Osteoblast (primary cell): ENCODE results near the gene COL25A1. TPM values are rescaled to one million over a fixed set of nuclear protein-coding genes. Genes with fewer than 3 reads are reported as not detected.

Experiments used
- DNase-seq: peaks from one replicate; pipeline ENCODE4 v3.0.0; 2011; ENCODE audit warnings: low spot score, mixed read lengths; ENCODE audit not compliant: insufficient read length; ENCODE audit errors: missing footprints
- H2AFZ ChIP-seq: 2 replicates; pipeline ENCODE4 v1.6.0; 2011; ENCODE audit warnings: mild to moderate bottlenecking, low read length
- H3K27ac ChIP-seq: 2 replicates; pipeline ENCODE4 v1.5.1; 2011; ENCODE audit warnings: mild to moderate bottlenecking, low read depth, low read length, moderate library complexity
- H3K27me3 ChIP-seq: 2 replicates; pipeline ENCODE4 v1.6.0; 2012; ENCODE audit warnings: mild to moderate bottlenecking, control low read depth, inconsistent platforms, low read length, moderate library complexity; ENCODE audit not compliant: insufficient read depth
- H3K36me3 ChIP-seq: 2 replicates; pipeline ENCODE4 v1.5.1; 2011; ENCODE audit warnings: mild to moderate bottlenecking, low read length, control low read depth, moderate library complexity; ENCODE audit not compliant: insufficient read depth
- H3K4me1 ChIP-seq: 2 replicates; pipeline ENCODE4 v1.5.1; 2011; ENCODE audit warnings: mild to moderate bottlenecking, low read length, control low read depth, moderate library complexity; ENCODE audit not compliant: insufficient read depth
- H3K4me2 ChIP-seq: 2 replicates; pipeline ENCODE4 v1.6.0; 2011; ENCODE audit warnings: mild to moderate bottlenecking, low read length; ENCODE audit not compliant: insufficient read depth
- H3K4me3 ChIP-seq: fragments of 200-600 bp; sonication (generic); 3 replicates; pipeline ENCODE4 v1.5.1; 2012; ENCODE audit warnings: mild to moderate bottlenecking, low read length, inconsistent platforms; ENCODE audit not compliant: insufficient read depth
- H3K79me2 ChIP-seq: 2 replicates; pipeline ENCODE4 v1.6.0; 2012; ENCODE audit warnings: mild to moderate bottlenecking, low read length, control low read depth, inconsistent platforms; ENCODE audit not compliant: insufficient read depth
- H3K9me3 ChIP-seq: 2 replicates; pipeline ENCODE4 v1.5.1; 2011; ENCODE audit warnings: low read depth, low read length, control low read depth
- H4K20me1 ChIP-seq: 2 replicates; pipeline ENCODE4 v1.6.0; 2012; ENCODE audit warnings: mild to moderate bottlenecking, low read length, control low read depth; ENCODE audit not compliant: insufficient read depth
- total RNA-seq: library from RNA; depleted of rRNA; stranded (reverse); fragments of >200 nt; gene quantifications from 2 replicates; pipeline ENCODE4 v1.2.3, GENCODE V29; 2012
- TF ChIP-seq, protein P1 (sequence below): IDR thresholded peaks from 2 replicates; pipeline ENCODE4 v1.5.1; 2011; ENCODE audit warnings: mild to moderate bottlenecking, low read depth, low read length, moderate library complexity; ENCODE audit errors: extremely low read depth

COL25A1 gene
- total RNA-seq, 1 donor, result 1.4 TPM

GRCh38 chr4:108820492-108821350, 481.7 kb downstream of the COL25A1 start:
- H3K4me2 ChIP-seq, result no peak overlapping the region
- no peaks in the 10 kb centered on the region for H3K27me3 ChIP-seq
- H3K9me3 ChIP-seq, result no peaks in the 10 kb centered on the region
- H3K4me1 ChIP-seq, result peaks cover 4% of the 10 kb centered on the region
- no peaks in the 10 kb centered on the region for H3K36me3 ChIP-seq
- H2AFZ ChIP-seq, result no peak overlapping the region
- TF ChIP-seq, protein P1, sequence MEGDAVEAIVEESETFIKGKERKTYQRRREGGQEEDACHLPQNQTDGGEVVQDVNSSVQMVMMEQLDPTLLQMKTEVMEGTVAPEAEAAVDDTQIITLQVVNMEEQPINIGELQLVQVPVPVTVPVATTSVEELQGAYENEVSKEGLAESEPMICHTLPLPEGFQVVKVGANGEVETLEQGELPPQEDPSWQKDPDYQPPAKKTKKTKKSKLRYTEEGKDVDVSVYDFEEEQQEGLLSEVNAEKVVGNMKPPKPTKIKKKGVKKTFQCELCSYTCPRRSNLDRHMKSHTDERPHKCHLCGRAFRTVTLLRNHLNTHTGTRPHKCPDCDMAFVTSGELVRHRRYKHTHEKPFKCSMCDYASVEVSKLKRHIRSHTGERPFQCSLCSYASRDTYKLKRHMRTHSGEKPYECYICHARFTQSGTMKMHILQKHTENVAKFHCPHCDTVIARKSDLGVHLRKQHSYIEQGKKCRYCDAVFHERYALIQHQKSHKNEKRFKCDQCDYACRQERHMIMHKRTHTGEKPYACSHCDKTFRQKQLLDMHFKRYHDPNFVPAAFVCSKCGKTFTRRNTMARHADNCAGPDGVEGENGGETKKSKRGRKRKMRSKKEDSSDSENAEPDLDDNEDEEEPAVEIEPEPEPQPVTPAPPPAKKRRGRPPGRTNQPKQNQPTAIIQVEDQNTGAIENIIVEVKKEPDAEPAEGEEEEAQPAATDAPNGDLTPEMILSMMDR, result no peak
- DNase-seq, result no peak
- H3K4me3 ChIP-seq, result no peak overlapping the region
- no peaks in the 10 kb centered on the region for H4K20me1 ChIP-seq
- H3K79me2 ChIP-seq, result no peaks in the 10 kb centered on the region
- no peak overlapping the region for H3K27ac ChIP-seq

GRCh38 chr4:108814326-108814725, 488.1 kb downstream of the COL25A1 start:
- H3K9me3 ChIP-seq, result no peaks in the 10 kb centered on the region
- no peaks in the 10 kb centered on the region for H3K4me1 ChIP-seq
- no peaks in the 10 kb centered on the region for H3K36me3 ChIP-seq
- no peak overlapping the region for H3K27ac ChIP-seq
- H2AFZ ChIP-seq, result no peak overlapping the region
- DNase-seq, result no peak
- H3K4me2 ChIP-seq, result no peak overlapping the region
- no peaks in the 10 kb centered on the region for H3K79me2 ChIP-seq
- TF ChIP-seq, protein P1, result no peak
- H3K27me3 ChIP-seq, result peaks cover 3% of the 10 kb centered on the region
- no peak overlapping the region for H3K4me3 ChIP-seq
- H4K20me1 ChIP-seq, result no peaks in the 10 kb centered on the region

- TF ChIP-seq, protein P1, result no peak
- no peak overlapping the region for H3K27ac ChIP-seq
- H3K79me2 ChIP-seq, result no peaks in the 10 kb centered on the region
- DNase-seq, result no peak
- H3K4me2 ChIP-seq, result no peak overlapping the region
- H3K4me1 ChIP-seq, result no peaks in the 10 kb centered on the region
- H3K27me3 ChIP-seq, result peaks cover 3% of the 10 kb centered on the region
- no peaks in the 10 kb centered on the region for H3K9me3 ChIP-seq
- H3K36me3 ChIP-seq, result no peaks in the 10 kb centered on the region
- H4K20me1 ChIP-seq, result no peaks in the 10 kb centered on the region
- no peak overlapping the region for H2AFZ ChIP-seq
- H3K4me3 ChIP-seq, result no peak overlapping the region
These were observed 489.2 kb downstream of the COL25A1 start for GRCh38 chr4:108813261-108813660.

- H4K20me1 ChIP-seq, result no peaks in the 10 kb centered on the region
- H3K4me3 ChIP-seq, result no peak overlapping the region
- no peak overlapping the region for H3K27ac ChIP-seq
- peaks cover 3% of the 10 kb centered on the region for H3K27me3 ChIP-seq
- TF ChIP-seq, protein P1, result no peak
- DNase-seq, result no peak
- H3K79me2 ChIP-seq, result no peaks in the 10 kb centered on the region
- H3K4me2 ChIP-seq, result no peak overlapping the region
- H3K9me3 ChIP-seq, result no peaks in the 10 kb centered on the region
- no peaks in the 10 kb centered on the region for H3K36me3 ChIP-seq
- H3K4me1 ChIP-seq, result no peaks in the 10 kb centered on the region
- no peak overlapping the region for H2AFZ ChIP-seq
These were observed 491.0 kb downstream of the COL25A1 start for GRCh38 chr4:108811486-108811885.
